ENCODE data around the gene GANC.
"Not testable (repeated sequence)": the region's sequence is repeated elsewhere in the genome, so short reads cannot be mapped to it uniquely, and the experiment has no call there.

- not testable (repeated sequence) for TF ChIP-seq CTCF (conservative IDR thresholded peaks at IDR 0.05; ENCODE audit: low read length); EZH2phosphoT487 (IDR thresholded peaks at IDR 0.05; ENCODE audit: borderline replicate concordance)
These were observed 64.1 kb downstream of the GANC start for GRCh38 chr15:42337104-42337503.
